GM13977 (cell line): Measurements from ENCODE around the gene COL4A3.

Experiments used
- DNase-seq: peaks from one replicate; pipeline ENCODE4 v3.0.0; 2012; ENCODE audit warnings: low spot score
- CTCF ChIP-seq: IDR thresholded peaks from 2 replicates; pipeline ENCODE4 v1.5.1; 2012; ENCODE audit warnings: mild to moderate bottlenecking, control low read depth; ENCODE audit not compliant: insufficient read depth; ENCODE audit errors: extremely low read depth, missing control alignments
- in situ Hi-C: fragments of 300-500 bp; cut with MboI; formaldehyde crosslinking; loops from one replicate; pipeline ENCODE4 v1.12.0; 2022; ENCODE audit warnings: low sequenced_read_pairs, low pct_unique_long_range_greater_than_20kb, mixed read lengths, inconsistent platforms; ENCODE audit not compliant: unreplicated experiment

COL4A3 gene

GRCh38 chr2:227335713-227336112, 171.3 kb downstream of the COL4A3 start:
- DNase-seq = no peak
- TF ChIP-seq CTCF = no peak
- in situ Hi-C loops = no loop called here

- TF ChIP-seq CTCF = no peak
- in situ Hi-C loops = no loop called here
- no peak for DNase-seq
Observed at GRCh38 chr2:227337442-227337841, 173.0 kb downstream of the COL4A3 start.

GRCh38 chr2:227339098-227339599, 174.7 kb downstream of the COL4A3 start:
- in situ Hi-C loops = no loop called here
- no peak for DNase-seq
- no peak for TF ChIP-seq CTCF

GRCh38 chr2:227340106-227340505, 175.7 kb downstream of the COL4A3 start:
- DNase-seq = no peak
- TF ChIP-seq CTCF = no peak
- in situ Hi-C loops = no loop called here

GRCh38 chr2:227341553-227341952, 177.1 kb downstream of the COL4A3 start:
- TF ChIP-seq CTCF = no peak
- in situ Hi-C loops = no loop called here
- DNase-seq = no peak

GRCh38 chr2:227344231-227344630, 179.8 kb downstream of the COL4A3 start:
- no peak for TF ChIP-seq CTCF
- no peak for DNase-seq
- in situ Hi-C loops = no loop called here

GRCh38 chr2:227347117-227347516, 182.7 kb downstream of the COL4A3 start:
- no peak for TF ChIP-seq CTCF
- DNase-seq = no peak
- in situ Hi-C loops = no loop called here
